HepG2 (cell line): ENCODE results near the gene CERT1.

ENCODE experiments used
- EZH2 ChIP-seq: conservative IDR thresholded peaks from 2 replicates; pipeline ENCODE4 v1.6.1; 2012; ENCODE audit warnings: mild to moderate bottlenecking, low read depth, low read length, moderate library complexity
- FOSL1 ChIP-seq: sonication (generic); formaldehyde crosslinking; IDR thresholded peaks from 2 replicates; pipeline ENCODE4 v1.9.0; 2021; ENCODE audit warnings: missing genetic modification reagents, borderline replicate concordance
- FOXK2 ChIP-seq: fragments of 450-650 bp; IDR thresholded peaks from 2 replicates; pipeline ENCODE4 v1.6.1; 2016
- KAT7 ChIP-seq: IDR thresholded peaks from 2 replicates; pipeline ENCODE4 v1.6.1; 2018; ENCODE audit warnings: borderline replicate concordance, missing compliant biosample characterization
- MEIS1 ChIP-seq: sonication (generic); formaldehyde crosslinking; IDR thresholded peaks from 2 replicates; pipeline ENCODE4 v1.9.0; 2021; ENCODE audit warnings: mild to moderate bottlenecking, missing genetic modification reagents, moderate library complexity, borderline replicate concordance
- NCOA2 ChIP-seq: sonication (generic); formaldehyde crosslinking; IDR thresholded peaks from 2 replicates; pipeline ENCODE4 v1.8.0; 2022; ENCODE audit warnings: inconsistent platforms
- NFE2 ChIP-seq: sonication (generic); formaldehyde crosslinking; IDR thresholded peaks from 2 replicates; pipeline ENCODE4 v1.4.0; 2020; ENCODE audit warnings: missing genetic modification reagents
- POLR2A ChIP-seq, 2 experiments: IDR thresholded peaks; 2 replicates each; pipeline ENCODE4 v1.6.1; 2011; ENCODE audit warnings: low read depth in 2 of 2, low read length in 2 of 2, mild to moderate bottlenecking in 1 of 2, moderate library complexity in 1 of 2; ENCODE audit not compliant: insufficient read depth in 1 of 2
- TF ChIP-seq, protein P1 (sequence below): sonication (generic); formaldehyde crosslinking; IDR thresholded peaks from 2 replicates; pipeline ENCODE4 v1.5.0; 2020; ENCODE audit warnings: mild to moderate bottlenecking, missing genetic modification reagents, moderate library complexity
- TF ChIP-seq, protein P2 (sequence below): sonication (generic); formaldehyde crosslinking; IDR thresholded peaks from 2 replicates; pipeline ENCODE4 v1.8.1; 2023; ENCODE audit warnings: mild to moderate bottlenecking, missing genetic modification reagents

DNA sequence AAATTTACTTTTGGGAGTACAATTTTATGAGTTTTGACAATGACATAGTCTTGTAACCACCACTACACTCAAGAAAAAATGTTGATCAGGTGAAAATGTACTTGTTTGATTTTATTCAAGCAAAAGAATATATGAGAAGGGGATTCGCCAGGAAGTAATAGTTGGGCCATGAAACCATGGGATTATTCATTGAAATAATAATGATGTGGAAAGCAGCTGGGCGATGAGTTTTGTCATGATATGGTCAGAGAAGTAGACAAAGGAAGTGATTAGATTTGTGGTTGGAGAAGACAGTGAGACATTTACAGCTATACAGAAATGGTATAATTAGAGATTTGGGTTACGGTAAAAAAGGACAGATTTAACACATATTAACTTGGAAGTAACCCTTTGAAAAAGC, 163.2 kb downstream of the CERT1 start:
- TF ChIP-seq, protein P1, sequence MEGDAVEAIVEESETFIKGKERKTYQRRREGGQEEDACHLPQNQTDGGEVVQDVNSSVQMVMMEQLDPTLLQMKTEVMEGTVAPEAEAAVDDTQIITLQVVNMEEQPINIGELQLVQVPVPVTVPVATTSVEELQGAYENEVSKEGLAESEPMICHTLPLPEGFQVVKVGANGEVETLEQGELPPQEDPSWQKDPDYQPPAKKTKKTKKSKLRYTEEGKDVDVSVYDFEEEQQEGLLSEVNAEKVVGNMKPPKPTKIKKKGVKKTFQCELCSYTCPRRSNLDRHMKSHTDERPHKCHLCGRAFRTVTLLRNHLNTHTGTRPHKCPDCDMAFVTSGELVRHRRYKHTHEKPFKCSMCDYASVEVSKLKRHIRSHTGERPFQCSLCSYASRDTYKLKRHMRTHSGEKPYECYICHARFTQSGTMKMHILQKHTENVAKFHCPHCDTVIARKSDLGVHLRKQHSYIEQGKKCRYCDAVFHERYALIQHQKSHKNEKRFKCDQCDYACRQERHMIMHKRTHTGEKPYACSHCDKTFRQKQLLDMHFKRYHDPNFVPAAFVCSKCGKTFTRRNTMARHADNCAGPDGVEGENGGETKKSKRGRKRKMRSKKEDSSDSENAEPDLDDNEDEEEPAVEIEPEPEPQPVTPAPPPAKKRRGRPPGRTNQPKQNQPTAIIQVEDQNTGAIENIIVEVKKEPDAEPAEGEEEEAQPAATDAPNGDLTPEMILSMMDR (CRISPR knock-in tag): no peak
- TF ChIP-seq POLR2A (IDR thresholded peaks at IDR 0.05; ENCODE audit: insufficient read depth in 1 of 2, low read depth in 2 of 2, low read length in 2 of 2) (no peak), MEIS1 (CRISPR knock-in tag) (no peak), EZH2 (no peak), FOXK2 (no peak), NCOA2 (CRISPR knock-in tag) (no peak), NFE2 (CRISPR knock-in tag) (no peak), FOSL1 (no peak), KAT7 (CRISPR knock-in tag) (no peak)
- TF ChIP-seq, protein P2, sequence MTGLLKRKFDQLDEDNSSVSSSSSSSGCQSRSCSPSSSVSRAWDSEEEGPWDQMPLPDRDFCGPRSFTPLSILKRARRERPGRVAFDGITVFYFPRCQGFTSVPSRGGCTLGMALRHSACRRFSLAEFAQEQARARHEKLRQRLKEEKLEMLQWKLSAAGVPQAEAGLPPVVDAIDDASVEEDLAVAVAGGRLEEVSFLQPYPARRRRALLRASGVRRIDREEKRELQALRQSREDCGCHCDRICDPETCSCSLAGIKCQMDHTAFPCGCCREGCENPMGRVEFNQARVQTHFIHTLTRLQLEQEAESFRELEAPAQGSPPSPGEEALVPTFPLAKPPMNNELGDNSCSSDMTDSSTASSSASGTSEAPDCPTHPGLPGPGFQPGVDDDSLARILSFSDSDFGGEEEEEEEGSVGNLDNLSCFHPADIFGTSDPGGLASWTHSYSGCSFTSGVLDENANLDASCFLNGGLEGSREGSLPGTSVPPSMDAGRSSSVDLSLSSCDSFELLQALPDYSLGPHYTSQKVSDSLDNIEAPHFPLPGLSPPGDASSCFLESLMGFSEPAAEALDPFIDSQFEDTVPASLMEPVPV (CRISPR knock-in tag): no peak
